Measurements from ENCODE around the gene SMARCA2. TPM values are rescaled to one million over a fixed set of nuclear protein-coding genes. Genes with fewer than 3 reads are reported as not detected.

The SMARCA2 gene
- total and polyA plus RNA-seq, 10 of the 15 experiments (the other 5 are each of a cell fraction or from before 2014, with no cell fraction given): 100 to 392 (median 204) TPM

- H3K27ac ChIP-seq (ENCODE audit: control insufficient read depth, insufficient read depth): no peak overlapping the region
- H2AFZ ChIP-seq (ENCODE audit: control insufficient read depth, low read depth, low read length): no peak overlapping the region
- intact Hi-C loops (cut with micrococcal nuclease; ENCODE audit: unreplicated experiment): no loop called here
- no peak overlapping the region for H3K9ac ChIP-seq (ENCODE audit: control insufficient read depth, insufficient read depth, low read length)
- no peaks in the 10 kb centered on the region for H3K4me1 ChIP-seq (ENCODE audit: control insufficient read depth, insufficient read depth, low read length)
- ATAC-seq: no peak
- no TSS peak for BruUV-seq (replicated peaks)
- no peaks in the 10 kb centered on the region for H4K20me1 ChIP-seq (ENCODE audit: control insufficient read depth, insufficient read depth)
- TF ChIP-seq RUNX3 (IDR thresholded peaks at IDR 0.05; ENCODE audit: low read length): no peak
- TF ChIP-seq IKZF2 (IDR thresholded peaks at IDR 0.05): no peak
- no peak for TF ChIP-seq POLR2A (IDR thresholded peaks at IDR 0.05; ENCODE audit: low read depth, low read length)
- no peak for TF ChIP-seq BCL11A (IDR thresholded peaks at IDR 0.05; ENCODE audit: low read depth, low read length)
- TF ChIP-seq SMARCA5 (IDR thresholded peaks at IDR 0.05): no peak
- TF ChIP-seq GABPA (IDR thresholded peaks at IDR 0.05; ENCODE audit: low read depth): no peak
- FAIRE-seq: no peak
- no peak overlapping the region for H3K4me3 ChIP-seq
- RAD21 ChIA-PET (ENCODE audit: unreplicated experiment): no interaction called here
- no peaks in the 10 kb centered on the region for H3K27me3 ChIP-seq (replicated peaks in 1 of 2; ENCODE audit: control insufficient read depth in 2 of 2, insufficient read depth in 2 of 2, low read length in 1 of 2)
- no peak for DNase-seq (ENCODE audit: low read depth, low spot score)
- SMC1A ChIA-PET (ENCODE audit: uncharacterized antibody, unreplicated experiment): interaction anchor here (1.0 to 1.4 kb wide), 2 partner anchors 26 to 68 kb away, joined by 3 read pairs; no protein-coding TSS in a partner anchor
- H3K36me3 ChIP-seq (ENCODE audit: control insufficient read depth in 2 of 2, insufficient read depth in 2 of 2, low read length in 1 of 2): no peaks in the 10 kb centered on the region
- H3K9me3 ChIP-seq (replicated peaks; ENCODE audit: control insufficient read depth, insufficient read depth, low read length): no peaks in the 10 kb centered on the region; the same call in 2 of the 3 replicates
- POLR2A ChIA-PET: no interaction called here
- no peaks in the 10 kb centered on the region for H3K79me2 ChIP-seq (ENCODE audit: control insufficient read depth, insufficient read depth, low read length)
- no peak overlapping the region for H3K4me2 ChIP-seq (ENCODE audit: control insufficient read depth, insufficient read depth)
- CTCF ChIA-PET: interaction anchor here (1.7 kb wide), 1 partner anchor 21 kb away, joined by 4 read pairs; no protein-coding TSS in a partner anchor
- in situ Hi-C loops (cut with MboI): no loop called here
Measured at GRCh38 chr9:1986341-1986740, 28.8 kb upstream of the SMARCA2 start.

- no peak overlapping the region for H3K9ac ChIP-seq (ENCODE audit: control insufficient read depth, insufficient read depth, low read length)
- H3K27ac ChIP-seq (ENCODE audit: control insufficient read depth, insufficient read depth): no peak overlapping the region
- no peaks in the 10 kb centered on the region; the same call in 2 of the 3 replicates for H3K9me3 ChIP-seq (replicated peaks; ENCODE audit: control insufficient read depth, insufficient read depth, low read length)
- no peak overlapping the region for H3K4me3 ChIP-seq
- no peak overlapping the region for H2AFZ ChIP-seq (ENCODE audit: control insufficient read depth, low read depth, low read length)
- H3K36me3 ChIP-seq (ENCODE audit: control insufficient read depth in 2 of 2, insufficient read depth in 2 of 2, low read length in 1 of 2): no peaks in the 10 kb centered on the region
- no TSS peak for BruUV-seq (replicated peaks)
- CTCF ChIA-PET: no interaction called here
- H3K4me2 ChIP-seq (ENCODE audit: control insufficient read depth, insufficient read depth): no peak overlapping the region
- no peak for FAIRE-seq
- no peak for DNase-seq (ENCODE audit: low read depth, low spot score)
- POLR2A ChIA-PET: interaction anchor here (0.6 kb wide), 1 partner anchor 215 kb away, joined by 3 read pairs; no protein-coding TSS in a partner anchor
- no peaks in the 10 kb centered on the region for H3K79me2 ChIP-seq (ENCODE audit: control insufficient read depth, insufficient read depth, low read length)
- ATAC-seq: no peak
- no peaks in the 10 kb centered on the region for H3K27me3 ChIP-seq (replicated peaks in 1 of 2; ENCODE audit: control insufficient read depth in 2 of 2, insufficient read depth in 2 of 2, low read length in 1 of 2)
- RAD21 ChIA-PET (ENCODE audit: unreplicated experiment): no interaction called here
- in situ Hi-C loops (cut with MboI) (no loop called here), intact Hi-C loops (cut with micrococcal nuclease; ENCODE audit: unreplicated experiment) (no loop called here)
- H3K4me1 ChIP-seq (ENCODE audit: control insufficient read depth, insufficient read depth, low read length): no peaks in the 10 kb centered on the region
- 93% methylated on average over 2 of the region's 2 CpGs for WGBS (ENCODE audit: insufficient coverage, insufficient replicate concordance, low lambda C conversion rate, missing lambda C conversion rate)
- SMC1A ChIA-PET (ENCODE audit: uncharacterized antibody, unreplicated experiment): interaction anchor here (1.1 to 1.7 kb wide), 2 partner anchors 10 to 136 kb away, joined by 3 read pairs; no protein-coding TSS in a partner anchor
- H4K20me1 ChIP-seq (ENCODE audit: control insufficient read depth, insufficient read depth): no peaks in the 10 kb centered on the region
- TF ChIP-seq SRF (IDR thresholded peaks at IDR 0.05; ENCODE audit: low read depth in 2 of 2, low read length in 2 of 2) (no peak), ESRRA (IDR thresholded peaks at IDR 0.05; ENCODE audit: low read length) (no peak), GABPA (IDR thresholded peaks at IDR 0.05; ENCODE audit: low read depth) (no peak), ETV6 (conservative IDR thresholded peaks at IDR 0.05 in 1 of 2, IDR thresholded peaks at IDR 0.05 in 1 of 2; ENCODE audit: borderline replicate concordance in 1 of 2, low read depth in 1 of 2) (no peak), E4F1 (IDR thresholded peaks at IDR 0.05; ENCODE audit: borderline replicate concordance, partially characterized antibody) (no peak), ZNF592 (IDR thresholded peaks at IDR 0.05) (no peak)
Measured at GRCh38 chr9:1989500-1989899, 25.6 kb upstream of the SMARCA2 start.

Measured in GM12878 (cell line).